UCSD-AML1 (cell line): ENCODE data around the gene ABL1.
"Not testable (repeated sequence)": the region's sequence is repeated elsewhere in the genome, so short reads cannot be mapped to it uniquely, and the experiment has no call there.

Source experiments
- DNase-seq: peaks from one replicate; lab custom pipeline; 2025; ENCODE audit not compliant: unreplicated experiment; lab: John Stamatoyannopoulos, UW

ABL1 gene

DNA sequence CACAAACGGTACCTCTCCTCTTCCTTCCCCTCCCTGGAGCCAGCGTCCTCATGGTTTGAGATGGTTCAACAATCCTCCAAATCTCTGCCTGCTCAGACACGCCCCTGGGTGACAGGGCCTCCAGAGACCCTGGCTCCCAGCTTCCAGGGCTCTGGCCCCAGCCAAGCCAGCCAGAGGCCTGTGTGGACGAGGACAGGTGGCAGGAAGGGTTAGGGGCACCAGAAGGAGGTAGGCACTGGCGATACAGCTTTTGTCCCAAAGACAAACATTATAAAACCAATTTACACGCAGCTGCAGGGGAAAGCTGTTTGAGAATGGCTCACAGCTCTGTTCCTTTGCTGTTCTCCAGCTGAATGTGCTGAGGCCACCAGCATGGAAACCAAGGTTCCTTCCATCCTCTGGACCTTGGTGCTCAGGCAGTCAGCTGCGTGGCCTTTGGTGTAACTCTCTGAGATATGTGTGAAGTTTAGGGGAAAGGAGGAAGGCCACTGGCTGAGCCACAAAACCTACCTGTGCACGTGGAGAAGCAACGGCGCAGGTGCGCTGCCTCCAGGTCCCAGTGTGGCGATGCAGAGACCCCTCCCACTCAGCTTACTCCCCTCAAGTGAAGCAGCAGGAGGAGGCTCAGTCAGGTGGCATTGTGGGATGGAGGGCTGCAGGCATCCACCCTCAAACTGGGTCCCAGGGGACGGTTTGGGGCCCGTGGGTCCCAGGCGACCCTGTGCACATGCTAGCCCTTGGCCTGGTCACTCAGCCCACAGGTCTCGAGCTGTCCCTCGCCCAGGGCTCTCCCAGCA, 65.8 kb downstream of the ABL1 start:
- DNase-seq, result no peak

DNA sequence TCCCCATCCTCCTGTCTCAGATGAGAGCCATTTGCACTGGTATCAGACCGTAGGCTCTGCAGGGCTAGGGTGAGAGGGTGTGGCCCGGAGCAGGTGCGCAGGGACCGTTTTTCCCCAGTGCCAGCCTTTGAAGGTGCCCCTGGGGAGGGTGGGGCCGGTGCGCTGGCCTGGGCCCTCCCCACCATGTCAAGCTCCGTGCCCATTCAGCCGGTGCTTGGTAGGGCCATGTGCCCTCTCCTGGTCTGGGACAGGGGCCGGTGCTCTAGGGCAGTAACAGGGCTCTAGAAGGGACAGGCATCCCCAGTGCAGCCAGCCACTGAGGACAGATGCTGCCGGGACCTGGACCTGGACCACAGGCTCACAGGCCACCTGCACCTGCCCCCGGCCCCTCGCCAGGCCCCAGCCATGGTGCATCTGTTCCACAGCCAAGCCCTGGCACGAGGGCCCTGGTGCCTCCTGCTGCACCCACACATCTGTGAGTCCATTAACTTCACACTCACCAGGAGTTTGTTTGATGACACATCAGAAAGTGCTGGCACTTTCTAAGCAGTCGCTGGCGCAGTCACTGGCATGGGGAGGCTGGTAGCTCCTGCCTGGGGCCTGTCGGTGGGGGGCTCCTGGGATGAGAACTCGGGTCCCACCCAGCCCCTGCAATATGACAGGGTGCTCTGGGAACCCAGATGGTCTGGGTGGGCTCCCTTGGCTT, 66.6 kb downstream of the ABL1 start:
- DNase-seq, result no peak

- no peak for DNase-seq
Measured at GRCh38 chr9:130902204-130903185, 67.4 kb downstream of the ABL1 start.

DNA sequence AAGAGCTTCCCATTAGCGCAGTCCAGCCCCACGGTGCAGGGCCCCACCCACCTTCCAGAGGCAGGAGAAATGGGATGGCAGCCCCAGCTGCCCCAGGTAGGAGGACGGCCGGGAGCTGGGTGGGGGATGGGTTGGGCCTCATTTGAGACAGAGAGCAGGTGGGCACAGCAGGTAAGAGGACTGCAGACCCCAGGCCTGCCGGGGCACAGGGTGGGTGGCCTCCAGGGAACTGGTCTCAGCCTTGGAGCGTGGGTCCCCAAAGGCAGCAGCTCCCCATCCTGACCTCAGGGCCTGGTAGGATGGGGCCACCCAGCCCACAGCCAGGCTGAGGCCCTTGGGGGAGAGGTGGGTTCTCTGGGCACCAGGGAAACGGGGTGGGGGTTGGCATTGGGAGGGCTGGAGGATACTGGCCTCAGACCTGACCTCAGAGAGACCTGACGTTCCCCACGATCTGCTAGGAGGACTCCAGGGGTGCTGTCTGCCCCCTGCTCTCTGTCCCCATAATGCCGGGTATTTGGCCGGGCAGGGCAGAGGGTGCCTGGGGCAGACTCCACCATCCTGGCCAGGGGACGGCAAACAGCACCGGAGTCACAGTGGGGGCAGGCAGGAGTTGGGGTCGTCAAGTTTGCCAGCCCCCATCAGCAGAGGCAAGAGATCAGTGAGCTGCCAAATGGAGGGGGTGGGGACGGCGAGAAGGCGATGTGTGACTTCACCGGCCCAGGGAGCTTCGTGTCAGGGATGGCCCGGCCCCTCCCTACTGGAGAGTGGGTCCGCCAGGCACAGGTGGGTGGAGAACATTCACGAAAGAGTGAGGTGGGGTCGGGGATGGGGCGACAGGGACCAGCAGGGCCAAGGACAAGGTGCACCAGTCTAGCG, 68.4 kb downstream of the ABL1 start:
- DNase-seq, result no peak

- DNase-seq, result no peak
Measured at GRCh38 chr9:130904070-130905044, 69.3 kb downstream of the ABL1 start.

- DNase-seq, result no peak
Measured at GRCh38 chr9:130905125-130905901, 70.3 kb downstream of the ABL1 start.

- no peak for DNase-seq
Measured at GRCh38 chr9:130905902-130906734, 71.1 kb downstream of the ABL1 start.

- DNase-seq, result no peak
Measured at GRCh38 chr9:130906735-130907416, 71.8 kb downstream of the ABL1 start.

GRCh38 chr9:130908146-130908877, 73.3 kb downstream of the ABL1 start:
- no peak for DNase-seq

DNA sequence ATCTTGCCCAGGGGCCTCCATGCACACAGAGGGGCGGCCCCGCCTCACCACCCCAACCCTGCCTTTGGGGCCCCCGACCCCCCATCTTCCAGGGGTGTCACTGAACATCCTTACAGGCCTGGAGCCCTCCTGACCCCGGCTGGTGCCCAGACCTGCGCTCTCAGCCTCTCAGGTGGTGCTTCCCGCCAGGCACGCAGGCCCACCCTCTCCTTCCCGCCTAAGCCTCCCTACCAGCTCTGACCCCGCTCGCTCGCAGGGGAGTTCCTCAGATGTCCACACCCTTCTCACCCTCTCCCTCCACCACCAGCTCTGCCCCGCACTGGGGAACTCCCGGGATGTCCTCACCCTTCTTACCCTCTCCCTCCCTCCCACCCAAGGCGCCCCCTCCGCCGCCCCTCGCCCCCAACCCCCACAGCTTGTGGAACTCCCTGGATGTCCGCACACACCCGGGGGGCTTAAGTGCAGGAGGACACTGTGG, 73.9 kb downstream of the ABL1 start:
- DNase-seq, result no peak

DNA sequence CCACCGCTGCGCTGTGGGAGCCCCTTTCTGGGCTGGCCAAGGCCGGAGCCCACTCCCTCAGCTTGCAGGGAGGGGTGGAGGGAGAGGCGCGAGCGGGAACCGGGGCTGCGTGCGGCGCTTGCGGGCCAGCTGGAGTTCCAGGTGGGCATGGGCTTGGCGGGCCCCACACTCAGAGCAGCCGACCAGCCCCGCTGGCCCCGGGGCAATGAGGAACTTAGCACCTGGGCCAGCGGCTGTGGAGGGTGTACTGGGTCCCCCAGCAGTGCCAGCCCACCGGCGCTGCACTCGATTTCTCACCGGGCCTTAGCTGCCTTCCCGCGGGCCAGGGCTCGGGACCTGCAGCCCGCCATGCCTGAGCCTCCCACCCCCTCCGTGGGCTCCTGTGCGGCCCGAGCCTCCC, 75.0 kb downstream of the ABL1 start:
- not testable (repeated sequence) for DNase-seq

DNA sequence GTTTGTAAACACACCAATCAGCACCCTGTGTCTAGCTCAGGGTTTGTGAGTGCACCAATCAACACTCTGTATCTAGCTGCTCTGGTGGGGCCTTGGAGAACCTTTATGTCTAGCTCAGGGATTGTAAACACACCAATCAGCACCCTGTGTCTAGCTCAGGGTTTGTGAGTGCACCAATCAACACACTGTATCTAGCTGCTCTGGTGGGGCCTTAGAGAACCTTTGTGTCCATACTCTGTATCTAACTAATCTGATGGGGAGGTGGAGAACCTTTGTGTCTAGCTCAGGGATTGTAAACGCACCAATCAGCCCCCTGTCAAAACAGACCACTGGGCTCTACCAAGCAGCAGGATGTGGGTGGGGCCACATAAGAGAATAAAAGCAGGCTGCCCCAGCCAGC, 75.6 kb downstream of the ABL1 start:
- DNase-seq, result not testable (repeated sequence)

DNA sequence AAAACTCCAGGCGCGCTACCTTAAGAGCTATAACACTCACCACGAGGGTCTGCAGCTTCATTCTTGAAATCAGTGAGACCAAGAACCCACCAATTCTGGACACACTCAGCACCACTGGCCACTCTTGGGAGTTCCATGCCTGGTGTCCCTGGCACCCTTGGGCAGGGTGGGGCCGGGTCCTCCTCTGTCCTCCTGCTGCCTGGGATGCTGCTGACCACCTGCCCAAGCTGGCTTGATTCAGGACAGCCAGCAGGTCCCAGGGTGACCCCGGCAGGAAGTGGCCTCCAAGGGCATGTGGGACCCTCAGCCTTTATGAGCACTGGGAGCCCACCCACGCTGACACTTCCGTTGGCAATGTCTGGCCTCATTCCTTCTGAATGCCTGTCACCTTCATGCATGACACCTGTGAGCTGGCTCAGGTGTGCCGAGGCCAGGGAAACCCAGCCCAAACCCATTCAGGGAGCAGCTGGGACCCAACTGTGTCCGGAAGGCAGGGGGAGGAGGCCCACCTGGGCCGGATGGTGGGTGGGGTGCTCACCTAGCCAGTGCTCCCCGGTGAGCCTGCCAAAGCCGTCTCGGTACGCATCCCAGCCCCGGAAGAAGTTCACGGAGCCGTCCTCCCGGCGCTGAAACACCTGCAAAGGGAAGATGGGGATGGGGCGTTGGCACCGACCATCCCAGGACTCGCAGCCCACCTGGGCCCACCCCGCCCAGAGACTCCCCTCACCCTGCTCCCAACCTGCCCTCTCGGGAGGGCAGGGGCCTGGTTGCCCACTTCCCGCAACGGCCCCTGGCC, 76.4 kb downstream of the ABL1 start:
- no peak for DNase-seq

- no peak for DNase-seq
Measured at GRCh38 chr9:130912932-130913598, 78.0 kb downstream of the ABL1 start.
